HG03196 (cell line): ENCODE measurements around the gene BAIAP2.
A peak's percentile ranks its signal among the peaks of the same experiment; 100 is the strongest.

Source experiments
- ATAC-seq: cut with Tn5 transposase; IDR thresholded peaks from one replicate; pipeline ENCODE4 v1.9.1; 2021; ENCODE audit not compliant: unreplicated experiment

BAIAP2 gene

GRCh38 chr17:81034779-81035520 is at the start of gene BAIAP2:
TSS of gene BAIAP2 (plus strand) at chr17:81035151. CDS start at chr17:81035255, 104 bp downstream.
- peak; percentile 50 for ATAC-seq

- ATAC-seq = no peak
Measured at GRCh38 chr17:80986046-80986445, 48.9 kb upstream of the BAIAP2 start.

- ATAC-seq = no peak
Measured at GRCh38 chr17:80986816-80987475, 48.0 kb upstream of the BAIAP2 start.

- no peak for ATAC-seq
Measured at GRCh38 chr17:80987941-80988461, 47.0 kb upstream of the BAIAP2 start.

- ATAC-seq = no peak
Measured at GRCh38 chr17:80989586-80989913, 45.4 kb upstream of the BAIAP2 start.

GRCh38 chr17:80990921-80991644 is 43.9 kb upstream of the BAIAP2 start:
- ATAC-seq = no peak

- ATAC-seq = peak; percentile 56
Measured at GRCh38 chr17:80991645-80992076, 43.3 kb upstream of the BAIAP2 start, which contains the start of gene CHMP6. TSS of gene CHMP6 (plus strand) at chr17:80991841. CDS start at chr17:80991919, 78 bp downstream.

GRCh38 chr17:80992077-80992947 is 42.6 kb upstream of the BAIAP2 start:
- peak; percentile 18 for ATAC-seq

- no peak for ATAC-seq
Measured at GRCh38 chr17:80992948-80993624, 41.9 kb upstream of the BAIAP2 start.

- ATAC-seq = no peak
Measured at GRCh38 chr17:80995131-80995530, 39.8 kb upstream of the BAIAP2 start.

GRCh38 chr17:80996422-80997305 is 38.3 kb upstream of the BAIAP2 start:
- ATAC-seq = no peak

- ATAC-seq = no peak
Measured at GRCh38 chr17:80997424-80998117, 37.4 kb upstream of the BAIAP2 start.

GRCh38 chr17:80998118-80998747 is 36.7 kb upstream of the BAIAP2 start:
- ATAC-seq = no peak

- ATAC-seq = no peak
Measured at GRCh38 chr17:80998748-80999535, 36.0 kb upstream of the BAIAP2 start.

- ATAC-seq = no peak
Measured at GRCh38 chr17:80999536-81000333, 35.2 kb upstream of the BAIAP2 start.

- no peak for ATAC-seq
Measured at GRCh38 chr17:81000334-81000630, 34.7 kb upstream of the BAIAP2 start.
